KMS-11 (cell line): ENCODE measurements around the gene ZNF385B.

Experiments
- H2AFZ ChIP-seq: fragments of 200-600 bp; sonication (generic); 2 replicates; pipeline ENCODE4 v1.6.1; 2016; ENCODE audit warnings: antibody characterized with exemption, mixed run types, low read depth
- H3K27ac ChIP-seq: fragments of 200-600 bp; sonication (generic); 2 replicates; pipeline ENCODE4 v1.6.1; 2016; ENCODE audit warnings: mild to moderate bottlenecking, mixed run types
- H3K27me3 ChIP-seq: fragments of 200-600 bp; sonication (generic); 2 replicates; pipeline ENCODE4 v1.6.1; 2017; ENCODE audit warnings: mild to moderate bottlenecking, low read depth, mixed run types, moderate library complexity; ENCODE audit not compliant: insufficient read depth
- H3K36me3 ChIP-seq: fragments of 200-600 bp; sonication (generic); 2 replicates; pipeline ENCODE4 v1.6.1; 2017; ENCODE audit warnings: mild to moderate bottlenecking, mixed run types; ENCODE audit not compliant: insufficient read depth
- H3K4me1 ChIP-seq: fragments of 200-600 bp; sonication (generic); 2 replicates; pipeline ENCODE4 v1.6.1; 2016; ENCODE audit warnings: mild to moderate bottlenecking, low read depth, mixed run types; ENCODE audit not compliant: poor library complexity, severe bottlenecking
- H3K4me2 ChIP-seq: fragments of 200-600 bp; sonication (generic); 2 replicates; pipeline ENCODE4 v1.7.0; 2016; ENCODE audit warnings: mild to moderate bottlenecking, mixed run types
- H3K4me3 ChIP-seq: fragments of 200-600 bp; sonication (generic); IDR thresholded peaks from 2 replicates; pipeline ENCODE4 v1.6.1; 2017; ENCODE audit warnings: low read depth, low read length, mixed read lengths; ENCODE audit not compliant: insufficient read depth
- H3K79me2 ChIP-seq: fragments of 200-600 bp; sonication (generic); 2 replicates; pipeline ENCODE4 v1.6.1; 2016; ENCODE audit warnings: low read depth, mixed run types; ENCODE audit not compliant: insufficient read depth
- H3K9ac ChIP-seq: fragments of 200-600 bp; sonication (generic); 2 replicates; pipeline ENCODE4 v1.6.1; 2016; ENCODE audit warnings: mild to moderate bottlenecking, mixed run types
- H4K20me1 ChIP-seq: fragments of 200-600 bp; sonication (generic); 2 replicates; pipeline ENCODE4 v1.6.1; 2016; ENCODE audit warnings: mild to moderate bottlenecking, mixed run types; ENCODE audit not compliant: insufficient read depth
- CTCF ChIP-seq: fragments of 200-600 bp; sonication (generic); conservative IDR thresholded peaks from 2 replicates; pipeline ENCODE4 v1.6.1; 2017; ENCODE audit warnings: low read depth, mild to moderate bottlenecking, antibody characterized with exemption, low read length, moderate library complexity, mixed read lengths

Gene ZNF385B

GRCh38 chr2:179692043-179692442, 169.4 kb downstream of the ZNF385B start:
- Histone ChIP-seq H4K20me1 (no peaks in the 10 kb centered on the region), H3K4me3 (no peak overlapping the region), H3K27me3 (no peaks in the 10 kb centered on the region), H3K79me2 (no peaks in the 10 kb centered on the region), H3K4me2 (no peak overlapping the region), H3K27ac (no peak overlapping the region), H2AFZ (no peak overlapping the region; the same call in 1 of the 2 replicates), H3K36me3 (no peaks in the 10 kb centered on the region), H3K4me1 (no peaks in the 10 kb centered on the region), H3K9ac (no peak overlapping the region)
- no peak for TF ChIP-seq CTCF

- H3K36me3 ChIP-seq = no peaks in the 10 kb centered on the region
- H4K20me1 ChIP-seq = no peaks in the 10 kb centered on the region
- H3K4me1 ChIP-seq = no peaks in the 10 kb centered on the region
- H3K9ac ChIP-seq = no peak overlapping the region
- no peak overlapping the region for H3K4me3 ChIP-seq
- no peak for TF ChIP-seq CTCF
- no peak overlapping the region for H2AFZ ChIP-seq
- H3K4me2 ChIP-seq = no peak overlapping the region
- no peaks in the 10 kb centered on the region for H3K27me3 ChIP-seq
- H3K27ac ChIP-seq = no peak overlapping the region
- no peaks in the 10 kb centered on the region for H3K79me2 ChIP-seq
These were observed 170.2 kb downstream of the ZNF385B start for GRCh38 chr2:179691235-179691634.

GRCh38 chr2:179686718-179687342, 174.6 kb downstream of the ZNF385B start:
- H3K4me1 ChIP-seq = no peaks in the 10 kb centered on the region
- H2AFZ ChIP-seq = no peak overlapping the region
- H3K27ac ChIP-seq = no peak overlapping the region
- H4K20me1 ChIP-seq = no peaks in the 10 kb centered on the region
- H3K79me2 ChIP-seq = no peaks in the 10 kb centered on the region
- H3K4me2 ChIP-seq = no peak overlapping the region
- H3K36me3 ChIP-seq = no peaks in the 10 kb centered on the region
- no peaks in the 10 kb centered on the region for H3K27me3 ChIP-seq
- no peak overlapping the region for H3K4me3 ChIP-seq
- no peak for TF ChIP-seq CTCF
- no peak overlapping the region for H3K9ac ChIP-seq

GRCh38 chr2:179686069-179686468, 175.3 kb downstream of the ZNF385B start:
- Histone ChIP-seq H3K4me2 (no peak overlapping the region), H3K4me1 (peaks cover 1% of the 10 kb centered on the region), H3K9ac (no peak overlapping the region), H3K27ac (no peak overlapping the region), H3K79me2 (no peaks in the 10 kb centered on the region), H3K4me3 (no peak overlapping the region), H3K27me3 (no peaks in the 10 kb centered on the region), H2AFZ (no peak overlapping the region), H3K36me3 (no peaks in the 10 kb centered on the region), H4K20me1 (no peaks in the 10 kb centered on the region)
- no peak for TF ChIP-seq CTCF
